Measurements from ENCODE around the gene WDTC1.

WDTC1 gene

DNA sequence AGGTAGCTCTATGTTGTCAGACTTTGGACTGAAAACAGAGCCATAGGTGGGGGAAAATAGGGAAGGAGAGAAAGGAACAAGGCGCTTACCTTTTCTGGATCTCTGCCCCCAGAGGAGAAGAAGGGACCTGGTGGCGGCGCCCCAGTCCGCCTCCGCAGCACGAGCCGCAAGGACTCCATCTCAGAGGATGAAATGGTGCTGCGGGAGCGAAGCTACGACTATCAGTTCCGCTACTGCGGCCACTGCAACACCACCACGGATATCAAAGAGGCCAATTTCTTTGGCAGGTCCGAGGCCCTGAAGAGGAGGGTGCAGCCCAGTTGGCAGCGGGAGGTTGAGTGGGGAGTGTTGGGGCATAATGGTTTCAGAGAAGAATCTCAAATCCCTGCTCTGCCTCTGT, 69.1 kb downstream of the WDTC1 start:
- DNase-seq = no peak

DNA sequence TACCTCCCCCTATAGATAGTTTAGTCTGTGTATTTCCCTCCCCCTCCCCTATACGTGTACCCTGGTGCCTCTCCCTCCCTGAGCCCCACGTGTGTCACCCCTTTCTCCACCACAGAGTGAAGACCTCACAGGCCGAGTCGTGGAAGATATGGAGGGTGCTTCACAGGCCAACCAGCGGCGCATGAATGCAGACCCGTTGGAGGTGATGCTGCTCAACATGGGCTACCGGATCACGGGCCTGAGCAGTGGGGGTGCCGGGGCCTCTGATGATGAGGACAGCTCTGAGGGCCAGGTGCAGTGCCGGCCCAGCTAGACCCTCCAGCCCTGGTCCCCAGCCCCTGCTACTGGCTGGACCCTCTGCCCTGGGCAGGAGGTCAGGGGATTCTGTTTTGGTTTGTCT, 71.6 kb downstream of the WDTC1 start:
- DNase-seq = no peak

DNA sequence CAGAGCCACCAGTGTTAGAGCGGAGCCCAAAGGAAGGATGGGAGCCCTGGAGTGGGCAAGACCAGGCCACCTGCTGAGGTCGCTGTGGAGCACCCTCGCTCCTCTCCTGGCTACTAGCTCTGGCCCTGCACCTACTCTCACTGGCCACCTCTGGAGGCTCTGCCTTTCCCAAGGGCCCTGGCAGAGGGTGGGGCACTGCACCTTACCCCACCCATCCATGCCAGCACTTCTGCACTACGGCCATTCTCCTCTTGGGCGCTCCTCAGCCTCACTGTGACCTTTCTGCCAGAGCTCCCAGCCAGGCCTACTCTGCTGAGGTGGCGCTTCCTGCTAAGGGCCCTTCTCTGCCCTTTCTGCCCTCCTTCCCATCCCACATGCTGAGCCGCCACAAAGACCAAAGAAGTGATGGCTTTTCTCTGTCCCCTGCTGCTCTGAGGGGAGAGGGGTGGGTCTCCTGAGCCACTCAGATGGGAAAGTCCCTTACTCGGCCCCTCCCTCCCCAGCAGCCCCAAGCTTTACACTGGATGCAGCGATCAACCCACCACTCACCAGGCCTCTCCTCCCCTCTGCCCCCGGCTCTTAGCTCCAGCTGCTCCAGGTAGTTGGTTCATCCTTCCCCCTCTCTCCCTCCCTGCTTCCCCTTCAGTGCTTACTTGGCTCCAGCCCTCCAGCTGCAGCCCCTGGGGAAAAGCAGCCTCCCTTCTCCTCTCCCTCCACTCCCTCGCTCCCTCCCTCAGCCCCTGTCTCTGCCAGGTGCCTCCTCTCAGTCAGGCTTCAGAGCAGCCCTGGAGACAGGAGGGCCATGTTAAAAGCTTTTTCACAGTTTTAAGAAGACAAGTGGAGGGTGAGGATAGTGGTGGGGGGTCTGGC, 72.7 kb downstream of the WDTC1 start:
- peak; percentile 57 for DNase-seq

DNA sequence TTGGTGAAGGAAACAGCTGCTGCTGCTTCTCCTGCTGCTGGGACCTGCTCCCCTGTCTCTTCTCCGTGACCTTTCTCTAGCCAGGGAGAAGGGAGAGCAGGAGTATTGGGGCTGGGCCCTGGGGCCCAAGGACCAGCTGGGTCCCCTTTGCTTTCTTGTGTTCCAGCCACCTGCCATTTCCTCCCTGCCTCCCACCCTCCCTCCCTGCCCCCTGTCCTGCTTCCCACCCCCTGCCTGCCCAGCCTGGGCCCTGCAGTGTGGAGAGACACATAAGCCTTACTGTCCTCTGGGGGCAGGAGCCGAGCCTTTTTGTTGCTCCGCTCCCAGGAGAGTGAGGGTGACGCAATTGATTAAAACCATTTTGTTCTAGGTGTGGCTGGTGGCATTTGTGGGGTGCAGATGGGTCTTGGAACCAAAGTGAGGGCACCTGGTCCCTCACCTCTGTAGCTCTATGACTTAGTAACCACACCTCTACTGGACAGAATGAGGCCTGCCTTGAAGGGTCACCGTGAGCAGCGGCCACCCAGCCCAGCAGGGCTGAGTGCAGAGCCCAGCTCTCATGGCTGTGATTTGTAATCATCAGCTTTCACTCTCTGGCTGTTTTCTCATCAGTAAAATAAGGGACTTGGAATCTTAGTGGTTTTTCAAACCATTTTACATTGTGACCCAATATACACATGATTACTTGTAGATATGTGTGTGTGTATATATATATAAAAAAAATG, 73.6 kb downstream of the WDTC1 start:
- DNase-seq = peak; percentile 52

DNA sequence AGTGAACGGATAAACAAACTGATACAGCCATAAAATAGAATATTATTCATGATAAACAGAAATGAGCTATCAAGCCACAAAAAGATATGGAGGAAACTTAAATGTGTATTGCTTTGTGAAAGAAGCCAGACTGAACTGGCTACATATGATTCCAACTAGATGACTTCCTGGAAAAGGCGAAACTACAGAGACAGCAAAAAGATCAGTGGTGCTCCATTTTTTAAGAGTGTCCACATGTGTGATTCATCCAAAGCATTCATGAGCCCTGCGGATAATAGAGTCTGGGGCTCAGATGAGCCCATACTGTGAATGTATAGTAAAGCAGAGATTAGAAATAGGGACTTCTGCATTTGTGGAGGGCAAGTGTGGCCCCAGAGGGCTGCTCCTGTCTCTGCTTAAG, 79.7 kb downstream of the WDTC1 start:
- DNase-seq = no peak

DNA sequence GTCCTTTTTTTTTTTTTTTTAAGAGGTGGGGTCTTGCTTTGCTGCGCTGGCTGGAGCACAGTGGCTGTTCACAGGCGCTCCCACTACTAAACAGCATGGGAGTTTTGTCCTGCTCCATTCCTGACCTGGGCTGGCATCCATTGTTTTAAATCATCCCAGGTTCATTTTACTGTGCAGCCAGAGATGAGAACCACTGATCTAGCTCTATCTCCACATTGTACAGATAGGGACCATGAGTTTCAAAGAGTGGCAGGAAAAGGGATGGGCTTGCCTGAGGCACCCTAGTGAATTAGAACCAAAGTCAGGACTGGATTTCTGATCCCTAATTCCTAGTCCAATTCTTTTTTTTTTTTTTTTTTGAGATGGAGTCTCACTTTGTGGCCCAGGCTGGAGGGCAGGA, 80.3 kb downstream of the WDTC1 start:
- no peak for DNase-seq

DNA sequence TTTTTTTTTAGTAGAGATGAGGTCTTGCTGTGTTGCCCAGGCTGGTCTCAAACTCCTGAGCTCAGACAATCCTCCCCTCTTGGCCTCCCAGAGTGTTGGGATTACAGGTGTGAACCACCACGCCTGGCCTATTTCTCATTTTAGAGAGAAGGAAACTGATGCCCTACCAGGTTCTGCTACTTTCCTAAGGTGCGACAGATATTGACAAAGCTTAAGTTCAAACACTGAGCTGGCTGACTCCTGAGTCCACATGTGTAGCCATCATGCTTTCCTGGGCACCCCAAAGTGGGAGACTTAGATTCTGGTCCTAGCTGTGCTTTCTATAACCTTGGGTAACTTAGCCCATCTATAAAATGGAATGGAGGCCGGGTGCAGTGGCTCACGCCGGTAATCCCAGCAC, 82.4 kb downstream of the WDTC1 start:
- DNase-seq = no peak

DNA sequence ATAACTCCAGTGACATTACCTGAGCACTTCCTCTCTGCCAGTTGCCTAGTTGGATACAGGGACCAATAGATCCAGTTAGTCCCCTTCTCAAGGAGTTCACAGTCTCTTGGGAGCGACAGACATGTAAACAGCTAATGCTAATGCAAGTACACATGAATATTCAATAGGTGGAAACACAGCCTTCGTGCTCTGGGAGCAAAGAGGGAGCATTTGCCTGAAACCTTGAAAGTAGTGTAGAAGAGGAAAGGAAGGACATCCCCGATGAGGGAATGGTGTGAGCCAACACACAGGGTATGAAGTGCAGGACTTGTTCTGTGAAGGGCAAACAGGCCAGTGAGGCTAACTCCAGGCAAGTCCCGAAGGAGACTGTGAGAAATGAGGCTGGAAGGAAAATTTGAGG, 83.7 kb downstream of the WDTC1 start:
- no peak for DNase-seq

DNA sequence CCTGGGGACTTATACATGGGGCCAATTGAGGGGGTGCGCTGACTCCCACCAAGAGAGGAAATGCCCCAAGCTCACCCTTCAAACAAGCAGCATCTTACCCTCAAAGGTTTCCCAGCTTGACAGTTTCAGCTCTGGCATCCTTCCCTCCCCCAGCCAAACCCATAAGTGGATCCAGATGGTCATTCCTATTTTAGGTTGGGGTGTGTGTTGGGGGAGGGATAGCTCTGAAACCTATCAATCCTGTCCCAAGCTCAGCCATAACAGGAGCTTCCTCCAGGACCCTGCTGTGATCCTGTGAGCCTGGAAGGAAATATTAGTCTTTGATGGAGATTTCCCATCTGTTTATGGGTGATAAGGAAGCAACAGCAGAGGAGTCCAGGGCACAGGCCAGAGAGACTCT, 84.2 kb downstream of the WDTC1 start:
- no peak for DNase-seq

DNA sequence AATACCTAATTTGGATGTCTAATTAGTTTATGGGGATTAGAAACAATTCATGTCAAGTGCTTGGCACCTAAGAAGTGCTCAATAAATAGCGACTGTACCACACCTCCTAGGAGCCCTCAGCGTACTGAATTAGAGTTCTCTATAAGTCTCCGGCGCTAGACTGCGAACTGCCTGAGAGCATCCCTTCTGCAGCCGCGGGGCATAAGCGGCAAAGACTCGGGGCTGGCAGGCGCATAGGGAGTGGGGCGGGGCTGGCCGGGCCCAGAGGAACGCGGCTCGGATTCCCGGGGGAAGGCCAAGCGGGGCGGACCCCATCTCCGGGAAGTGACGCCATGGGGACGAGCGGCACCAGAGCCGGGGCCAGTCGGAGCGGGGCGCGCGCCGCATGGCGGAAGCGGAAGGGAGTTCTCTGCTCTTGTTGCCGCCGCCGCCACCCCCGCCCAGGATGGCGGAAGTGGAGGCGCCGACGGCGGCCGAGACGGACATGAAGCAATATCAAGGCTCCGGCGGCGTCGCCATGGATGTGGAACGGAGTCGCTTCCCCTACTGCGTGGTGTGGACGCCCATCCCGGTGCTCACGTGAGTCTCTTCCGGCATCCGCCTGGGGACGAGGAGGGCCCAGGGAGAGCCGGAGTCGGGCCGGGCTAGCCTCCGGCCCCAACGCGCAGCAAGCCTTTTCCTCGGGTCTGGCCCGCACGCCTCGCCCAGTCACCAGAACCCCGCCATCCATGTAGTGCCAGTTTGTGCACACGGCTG, 87.6 kb downstream of the WDTC1 start, which contains the start of gene TMEM222:
TSS of gene TMEM222 (plus strand) at position 351 of the 756 bp plus-strand sequence. CDS start at position 386, 35 bp downstream.
- DNase-seq = peak; percentile 96

DNA sequence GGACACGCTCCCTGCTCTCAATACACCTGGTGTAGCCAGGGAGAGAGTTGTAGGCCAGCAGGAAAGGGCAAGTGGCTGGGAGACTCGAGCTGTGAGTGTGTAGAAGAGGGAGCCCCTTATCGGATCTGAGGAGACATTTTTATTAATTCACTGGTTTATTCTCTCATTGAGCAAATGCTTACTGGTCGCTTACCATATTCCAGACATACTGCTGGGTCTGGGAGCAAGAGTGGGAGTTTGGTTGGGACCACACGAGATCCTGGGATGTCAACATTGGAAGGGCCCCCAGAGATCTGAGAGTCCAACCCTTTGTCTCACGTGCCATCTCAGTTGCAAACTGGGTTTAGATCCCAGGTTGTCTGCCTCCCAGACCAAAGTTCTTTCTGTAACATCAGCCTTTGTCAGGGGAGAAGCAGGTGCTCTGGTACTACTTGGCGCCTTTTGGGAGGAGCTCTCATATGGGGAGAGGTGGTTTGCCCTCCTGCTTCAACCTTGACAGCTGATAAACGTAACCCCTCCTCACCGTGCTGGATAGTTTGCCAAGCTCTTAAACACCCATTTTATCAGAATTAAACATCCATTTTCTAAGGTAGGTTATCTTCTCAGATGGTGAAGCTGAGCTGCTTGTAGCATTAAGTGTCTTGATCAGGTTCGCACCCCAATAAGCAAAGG, 88.3 kb downstream of the WDTC1 start:
- no peak for DNase-seq

DNA sequence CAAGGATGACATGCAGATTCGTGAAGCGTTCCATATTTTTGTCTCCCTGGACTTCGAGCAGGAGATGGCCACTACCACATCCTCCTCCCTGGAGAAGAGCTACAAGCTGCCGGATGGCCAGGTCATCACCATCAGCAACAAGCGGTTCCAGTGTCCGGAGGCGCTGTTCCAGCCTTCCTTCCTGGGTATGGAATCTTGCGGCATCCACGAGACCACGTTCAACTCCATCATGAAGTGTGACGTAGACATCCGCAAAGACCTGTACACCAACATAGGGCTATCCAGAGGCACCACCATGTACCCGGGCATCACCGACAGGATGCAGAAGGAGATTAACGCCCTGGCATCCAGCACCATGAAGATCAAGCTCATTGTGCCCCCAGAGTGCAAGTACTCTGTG, 90.9 kb downstream of the WDTC1 start:
- DNase-seq = no peak

DNA sequence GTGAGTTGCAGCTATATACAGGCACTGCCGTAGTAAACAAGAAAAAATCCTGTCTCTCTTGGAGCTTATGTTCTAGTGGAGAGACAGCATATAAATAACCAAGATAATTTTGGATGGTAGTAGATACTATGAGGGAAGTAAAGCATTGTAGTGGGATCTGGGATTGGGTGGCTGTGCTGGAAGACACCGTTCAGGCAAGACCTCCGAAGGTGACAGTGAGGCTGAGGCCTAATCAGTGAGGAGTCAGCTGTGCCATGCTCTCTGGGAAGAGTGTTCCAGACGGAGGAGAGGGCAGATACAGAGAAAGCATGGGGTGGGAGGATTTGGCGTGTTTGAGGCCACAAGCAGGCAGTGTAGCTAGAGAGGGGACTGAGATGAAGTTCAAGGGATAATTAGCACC, 93.5 kb downstream of the WDTC1 start:
- no peak for DNase-seq

DNA sequence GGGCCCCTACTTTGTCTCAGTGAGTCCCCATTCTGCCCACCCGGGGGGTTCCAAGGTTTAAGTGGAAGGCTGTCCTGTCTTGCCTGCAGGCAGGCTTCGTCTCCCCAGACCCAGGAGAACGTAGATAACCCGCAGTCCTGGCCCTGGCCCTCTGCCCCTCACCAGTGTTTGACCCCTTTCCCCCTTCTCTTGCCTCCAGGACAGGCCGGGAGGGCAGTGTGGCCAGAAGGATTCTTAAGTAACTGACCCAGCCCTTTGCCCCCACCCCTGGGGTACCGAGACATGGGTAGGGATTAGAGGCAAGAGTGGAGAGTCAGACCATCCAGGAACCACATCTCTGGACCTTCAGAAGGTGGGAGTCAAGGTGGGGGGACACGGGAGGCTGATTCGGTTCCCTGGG, 96.4 kb downstream of the WDTC1 start:
- no peak for DNase-seq

DNA sequence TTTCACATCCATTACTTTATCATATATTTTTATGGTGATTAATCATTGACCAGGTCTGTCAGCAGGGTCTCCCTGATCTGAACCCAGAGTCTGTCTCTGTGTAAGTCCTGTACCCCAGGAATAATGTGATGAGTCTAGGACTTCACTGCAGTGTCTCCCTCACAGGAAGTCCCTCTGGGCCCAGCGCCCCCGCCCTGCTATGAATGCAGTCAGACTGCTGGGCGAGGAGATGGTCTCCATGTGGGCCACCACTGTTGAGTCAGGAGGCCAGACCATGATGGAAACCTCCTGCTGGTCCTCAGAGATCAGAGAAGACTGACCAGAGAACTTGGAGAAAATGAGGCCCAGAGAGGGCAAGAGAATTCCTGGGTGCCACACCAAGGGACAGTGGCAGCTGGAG, 97.0 kb downstream of the WDTC1 start:
- DNase-seq = no peak

DNA sequence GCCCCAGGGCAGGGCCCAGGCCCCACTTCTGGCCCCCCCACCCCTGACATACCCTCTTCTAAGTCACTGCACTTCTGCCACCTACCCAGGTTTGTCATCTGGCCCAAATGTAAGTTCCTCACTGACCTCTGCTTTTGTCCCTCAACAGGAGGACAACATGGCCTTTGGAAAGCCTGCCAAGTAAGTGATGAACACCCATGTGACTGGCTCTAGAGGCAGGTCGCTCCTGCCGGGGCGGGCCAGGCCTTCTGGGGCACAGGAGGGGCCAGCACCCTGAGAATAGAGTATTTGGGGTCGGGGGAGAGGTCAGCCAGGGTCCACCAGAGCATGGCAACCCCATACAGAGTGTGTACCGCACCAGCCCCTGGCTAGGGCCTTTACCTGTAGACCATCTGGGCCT, 97.5 kb downstream of the WDTC1 start:
- no peak for DNase-seq

DNA sequence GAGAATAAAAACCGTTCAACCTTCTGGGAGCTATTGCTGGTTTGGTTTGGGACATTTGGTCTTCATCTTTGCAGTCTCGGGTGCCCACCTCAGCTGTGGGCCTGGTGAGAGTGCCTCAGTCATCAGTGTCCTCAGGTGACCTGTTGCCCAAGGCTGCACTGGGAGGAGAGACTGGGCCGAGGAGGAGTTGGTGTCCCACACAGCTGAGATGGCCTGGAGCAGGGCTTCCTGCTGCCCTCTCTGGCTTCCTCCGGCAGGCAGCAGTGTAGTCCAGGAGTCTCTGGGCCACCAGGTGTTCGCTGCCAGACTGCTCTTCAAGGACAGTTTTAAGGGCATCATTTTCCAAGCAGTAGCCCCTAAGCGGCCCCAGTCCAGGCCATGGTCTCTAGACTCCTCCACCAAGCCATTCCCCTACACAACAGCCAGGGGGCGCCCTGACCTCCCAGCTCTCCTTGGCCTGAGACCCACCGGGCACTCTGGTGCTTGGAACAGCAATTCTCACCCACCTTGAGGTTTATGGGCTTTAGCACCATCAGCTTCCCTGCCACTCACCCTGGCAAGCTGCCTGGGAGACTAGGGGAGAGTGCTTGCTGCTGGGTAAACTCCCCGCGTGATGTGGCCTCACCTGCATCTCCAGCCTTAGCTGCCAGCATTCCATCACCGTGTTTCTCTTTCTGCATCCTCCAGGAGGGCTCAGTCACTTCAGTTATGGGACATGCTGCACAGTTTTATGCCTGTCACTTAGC, 98.3 kb downstream of the WDTC1 start:
- no peak for DNase-seq

DNA sequence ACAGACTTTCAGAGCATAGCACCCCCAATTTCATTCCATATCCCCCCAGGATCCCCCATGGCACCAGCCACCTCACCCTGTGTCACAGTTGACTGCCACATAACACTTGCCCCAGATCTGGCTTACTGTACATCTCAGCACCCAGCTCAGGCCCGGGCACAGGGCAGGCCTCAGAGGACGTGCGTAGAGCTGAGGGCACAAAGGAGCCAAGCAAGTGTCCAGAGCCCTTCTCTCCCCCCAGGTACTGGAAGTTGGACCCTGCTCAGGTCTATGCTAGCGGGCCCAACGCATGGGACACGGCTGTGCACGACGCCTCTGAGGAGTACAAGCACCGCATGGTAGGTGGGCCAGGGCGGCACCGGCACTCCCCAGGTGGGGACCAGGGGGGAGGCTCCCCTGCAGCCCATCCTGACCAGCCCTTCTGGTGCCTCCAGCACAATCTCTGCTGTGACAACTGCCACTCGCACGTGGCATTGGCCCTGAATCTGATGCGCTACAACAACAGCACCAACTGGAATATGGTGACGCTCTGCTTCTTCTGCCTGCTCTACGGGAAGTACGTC, 99.4 kb downstream of the WDTC1 start:
- no peak for DNase-seq

DNA sequence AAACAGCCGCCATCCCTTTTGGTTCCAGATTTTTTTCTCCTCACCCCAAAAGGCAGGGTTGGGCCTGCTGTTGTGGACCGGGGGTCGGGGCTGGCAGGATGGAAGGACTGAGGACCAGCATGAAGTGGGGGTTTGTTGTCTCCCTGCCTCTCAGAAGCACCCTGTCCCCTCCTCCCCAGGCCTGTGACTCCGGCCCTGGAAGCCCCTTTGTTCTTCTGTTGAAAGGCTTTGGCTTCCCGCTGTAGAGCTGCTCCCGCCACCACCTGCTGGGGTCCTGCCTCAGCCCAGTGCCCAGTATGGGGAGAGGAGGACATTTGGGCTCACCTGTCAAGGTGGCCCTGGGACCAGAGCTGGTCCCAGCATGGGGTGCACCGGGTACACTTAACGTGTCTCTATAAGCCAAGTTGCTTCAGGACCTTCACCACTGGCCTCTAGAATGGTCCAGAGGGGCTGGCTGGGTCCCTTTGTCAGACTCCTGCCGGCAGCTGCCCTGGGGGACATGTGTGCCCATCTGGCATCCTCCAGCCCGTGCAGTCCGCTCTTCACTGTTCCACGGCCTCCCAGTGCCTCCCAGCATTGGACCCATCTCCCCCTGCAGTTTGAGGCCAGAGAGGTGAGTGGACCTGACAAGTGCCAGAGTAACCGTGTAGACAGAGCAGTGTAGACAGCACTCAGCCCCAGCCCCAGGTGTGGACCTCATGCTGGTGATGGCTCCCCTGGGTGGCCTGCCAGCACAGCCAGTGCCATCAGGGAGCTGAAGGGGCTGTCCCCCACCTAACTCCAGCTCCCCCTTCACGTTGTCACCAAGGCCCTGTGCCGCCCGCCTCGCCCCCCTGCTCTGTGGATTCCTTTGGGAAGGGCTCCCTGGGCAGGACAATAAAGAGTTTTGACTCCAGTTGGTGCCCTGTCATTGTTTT, 101.3 kb downstream of the WDTC1 start:
- DNase-seq = no peak

DNA sequence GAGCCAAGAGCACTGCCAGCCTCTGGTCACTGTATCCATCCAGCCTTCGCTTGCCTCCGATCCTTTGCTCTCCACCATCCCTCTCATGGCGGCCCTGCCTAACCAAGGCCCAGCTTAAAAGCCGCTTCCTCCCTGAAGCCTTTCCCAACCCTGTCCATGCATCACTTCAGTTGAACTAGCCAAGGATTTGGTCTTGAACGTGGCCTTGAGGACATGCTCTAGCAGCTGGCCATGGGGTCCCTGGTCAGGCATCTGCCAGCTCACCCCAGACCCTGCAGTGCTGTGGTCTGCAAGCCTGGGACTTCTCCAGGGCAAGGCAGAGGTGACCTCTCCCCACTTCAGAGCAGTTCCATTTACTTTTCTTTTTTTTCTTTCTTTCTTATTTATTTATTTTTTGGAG, 102.3 kb downstream of the WDTC1 start:
- no peak for DNase-seq

DNA sequence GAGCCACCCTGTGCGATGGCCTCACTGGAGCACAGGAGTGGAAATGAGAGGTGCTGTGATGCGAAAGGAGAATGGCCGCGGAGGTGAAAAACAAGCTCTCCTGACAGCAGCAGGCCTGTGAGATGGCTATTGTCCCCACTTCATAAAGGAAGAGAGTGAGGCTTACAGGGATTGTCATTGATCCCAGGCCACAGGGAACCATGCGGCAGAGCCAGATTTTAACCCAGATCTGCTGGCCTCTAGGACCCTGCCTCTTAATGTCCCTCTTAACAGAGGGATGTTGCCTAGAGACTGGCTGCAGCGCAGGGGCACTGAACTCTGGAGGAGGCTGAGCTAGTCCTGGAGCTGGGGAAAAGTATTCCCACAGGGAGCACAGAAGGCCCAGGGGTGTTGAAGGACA, 104.3 kb downstream of the WDTC1 start:
- DNase-seq = no peak

All from NCI-H1436 (cell line).